ENCODE results near the gene SBNO1.
"Not testable (repeated sequence)": the region's sequence is repeated elsewhere in the genome, so short reads cannot be mapped to it uniquely, and the experiment has no call there.

The SBNO1 gene

GRCh38 chr12:123388177-123388950 is 23.7 kb upstream of the SBNO1 start:
- peak; percentile 93 for DNase-seq

- DNase-seq, result peak; percentile 69
Observed at GRCh38 chr12:123387508-123388176, 23.0 kb upstream of the SBNO1 start.

GRCh38 chr12:123385536-123385935 is 20.9 kb upstream of the SBNO1 start:
- DNase-seq, result not testable (repeated sequence)

GRCh38 chr12:123384994-123385376 is 20.3 kb upstream of the SBNO1 start:
- DNase-seq, result no peak

GRCh38 chr12:123384318-123384993 is 19.8 kb upstream of the SBNO1 start:
- DNase-seq, result peak; percentile 74

GRCh38 chr12:123382684-123383083 is 18.0 kb upstream of the SBNO1 start:
- no peak for DNase-seq

- no peak for DNase-seq
Observed at GRCh38 chr12:123379391-123379790, 14.7 kb upstream of the SBNO1 start.

GRCh38 chr12:123372415-123372814 is 7.8 kb upstream of the SBNO1 start:
- not testable (repeated sequence) for DNase-seq

GRCh38 chr12:123371667-123372368 is 7.2 kb upstream of the SBNO1 start:
- not testable (repeated sequence) for DNase-seq

- DNase-seq, result no peak
Observed at GRCh38 chr12:123369229-123369628, 4.6 kb upstream of the SBNO1 start.

- not testable (repeated sequence) for DNase-seq
Observed at GRCh38 chr12:123368431-123368830, 3.8 kb upstream of the SBNO1 start.

GRCh38 chr12:123367511-123367910 is 2.9 kb upstream of the SBNO1 start:
- DNase-seq, result no peak

- peak; percentile 100 for DNase-seq
Observed at GRCh38 chr12:123365025-123365917, 624 bp upstream of the SBNO1 start.

- peak; percentile 67 for DNase-seq
Observed at GRCh38 chr12:123363740-123364531, 711 bp downstream of the SBNO1 start.

- DNase-seq, result no peak
Observed at GRCh38 chr12:123363390-123363739, 1.3 kb downstream of the SBNO1 start.

GRCh38 chr12:123358035-123358434 is 6.6 kb downstream of the SBNO1 start:
- no peak for DNase-seq

GRCh38 chr12:123356159-123356670 is 8.4 kb downstream of the SBNO1 start:
- no peak for DNase-seq

GRCh38 chr12:123354600-123354999 is 10.0 kb downstream of the SBNO1 start:
- DNase-seq, result no peak

GRCh38 chr12:123351349-123351748 is 13.3 kb downstream of the SBNO1 start:
- peak; percentile 32 for DNase-seq

- peak; percentile 5 for DNase-seq
Observed at GRCh38 chr12:123346946-123347345, 17.7 kb downstream of the SBNO1 start.

GRCh38 chr12:123344086-123344485 is 20.6 kb downstream of the SBNO1 start:
- DNase-seq, result peak; percentile 16
